Pancreas (tissue), 10 donors: Measurements from ENCODE around the gene RABAC1. TPM values are rescaled to one million over a fixed set of nuclear protein-coding genes. Genes with fewer than 3 reads are reported as not detected.
"Not testable (repeated sequence)": the region's sequence is repeated elsewhere in the genome, so short reads cannot be mapped to it uniquely, and the experiment has no call there.

Experiments
- ATAC-seq, 4 donors: fragments of 200-7000 bp; cut with Tn5 transposase; one replicate each; pipeline versions ENCODE4 v1.8.0 to v1.9.1; 2020; ENCODE audit warnings: mild to moderate bottlenecking in 4 of 4, moderate library complexity in 4 of 4
- DNase-seq, 6 donors: peaks; one replicate each; pipeline ENCODE4 v3.0.0-alpha.2; 2020
- FAIRE-seq: peaks from 2 replicates; lab custom pipeline; 2012; peaks lifted over from hg19 to GRCh38; lab: Jason Lieb, UNC
- H3K27ac ChIP-seq, 4 donors: fragments of 200-600 bp; sonication (generic); 1 replicate in 3 of 4; 2 replicates in 1 of 4; pipeline versions ENCODE4 v1.5.0 to v1.8.0; 2020
- H3K27me3 ChIP-seq, 4 donors: fragments of 200-600 bp; one replicate each; pipeline ENCODE4 v1.8.0; 2021
- H3K36me3 ChIP-seq, 3 donors: fragments of 200-600 bp; sonication (generic) in 1 of 3; one replicate each; pipeline versions ENCODE4 v1.5.0 to v1.8.0; 2020 to 2021
- H3K4me1 ChIP-seq, 3 donors: fragments of 200-600 bp; one replicate each; pipeline ENCODE4 v1.8.0; 2021
- H3K4me3 ChIP-seq, 4 donors: fragments of 200-600 bp; sonication (generic) in 2 of 4; one replicate each; pipeline versions ENCODE4 v1.5.0 to v1.8.0; 2020 to 2021
- H3K9me3 ChIP-seq, 4 donors: fragments of 200-600 bp; one replicate each; pipeline ENCODE4 v1.8.0; 2021
- WGBS, 2 donors: extraction: QIAGEN DNeasy Blood & Tissue Kit; methylation state at CpG; one replicate each; pipeline ENCODE4 v1.1.7; 2013; 5-methylcytosine and 5-hydroxymethylcytosine counted together
- intact Hi-C, 3 donors: fragments of 100-400 bp; cut with DNase I; formaldehyde crosslinking; loops; one replicate each; pipeline versions ENCODE4 v1.11.1 to v1.14.2; 2022
- polyA plus RNA-seq, 2 donors: library from polyadenylated mRNA; stranded (reverse); fragments of 200-250 nt; gene quantifications; one replicate each; pipeline ENCODE4 v1.2.3, GENCODE V29; 2013
- total RNA-seq, 6 donors: library from RNA; stranded (reverse); fragmentation: NEBNext Ultra II Directional in 4 of 6; extraction: Animal tissue kit (Norgen Biotek cat#: 25700) in 4 of 6; gene quantifications; one replicate each; pipeline versions ENCODE4 v1.2.1 to v1.2.4, GENCODE V29; 2021 to 2023
- TF ChIP-seq, protein P1 (sequence below), 4 donors: fragments of 200-600 bp; sonication (generic) in 3 of 4; IDR thresholded peaks; one replicate each; pipeline versions ENCODE4 v1.5.0 to v1.8.0; 2021; ENCODE audit warnings: antibody characterized with exemption in 4 of 4
- donor health status: healthy with polysubstance abuse.
- donor health status: DM: no; HTN: no; CAD: no; lungs with moderate emphysema.
- donor health status: DM: no; HTN: no; CAD: no.
- donor health status: control.
- donor health status: control.
- donor health status: Bipolar disorder and iron deficiency.
- donor health status: DM: yes; HTN: yes; CAD: no.
- donor health status: DM: no; HTN: no; CAD: no.
- donor health status: DM: no; HTN: no; CAD: no.
- donor health status: DM: yes; HTN: yes; CAD: no.

The RABAC1 gene
- total and polyA plus RNA-seq, 8 donors = 49.8 to 134 (median 74.0) TPM

DNA sequence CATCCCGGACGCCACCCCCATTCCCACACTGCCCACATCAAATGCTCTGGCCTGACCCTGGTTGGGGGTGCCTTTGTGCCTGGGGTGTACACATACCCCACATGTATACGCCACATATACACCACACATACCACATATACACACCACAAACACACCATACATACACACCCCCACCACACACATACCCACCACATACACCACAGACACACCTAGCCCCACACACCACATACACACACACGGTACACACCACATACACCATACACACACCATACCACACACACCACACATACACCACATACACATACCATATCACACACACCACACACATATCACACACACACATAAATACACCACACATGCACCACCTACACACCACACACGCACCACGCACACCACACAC is 41.0 kb downstream of the RABAC1 start:
- intact Hi-C loops = no loop called here
- Histone ChIP-seq H3K27ac (no peak overlapping the region), H3K27me3 (peaks cover 0 to 7% (median 0%) of the 10 kb centered on the region in 4 donors), H3K4me3 (no peak overlapping the region), H3K9me3 (no peaks in the 10 kb centered on the region), H3K4me1 (no peaks in the 10 kb centered on the region), H3K36me3 (no peaks in the 10 kb centered on the region)
- TF ChIP-seq, protein P1, sequence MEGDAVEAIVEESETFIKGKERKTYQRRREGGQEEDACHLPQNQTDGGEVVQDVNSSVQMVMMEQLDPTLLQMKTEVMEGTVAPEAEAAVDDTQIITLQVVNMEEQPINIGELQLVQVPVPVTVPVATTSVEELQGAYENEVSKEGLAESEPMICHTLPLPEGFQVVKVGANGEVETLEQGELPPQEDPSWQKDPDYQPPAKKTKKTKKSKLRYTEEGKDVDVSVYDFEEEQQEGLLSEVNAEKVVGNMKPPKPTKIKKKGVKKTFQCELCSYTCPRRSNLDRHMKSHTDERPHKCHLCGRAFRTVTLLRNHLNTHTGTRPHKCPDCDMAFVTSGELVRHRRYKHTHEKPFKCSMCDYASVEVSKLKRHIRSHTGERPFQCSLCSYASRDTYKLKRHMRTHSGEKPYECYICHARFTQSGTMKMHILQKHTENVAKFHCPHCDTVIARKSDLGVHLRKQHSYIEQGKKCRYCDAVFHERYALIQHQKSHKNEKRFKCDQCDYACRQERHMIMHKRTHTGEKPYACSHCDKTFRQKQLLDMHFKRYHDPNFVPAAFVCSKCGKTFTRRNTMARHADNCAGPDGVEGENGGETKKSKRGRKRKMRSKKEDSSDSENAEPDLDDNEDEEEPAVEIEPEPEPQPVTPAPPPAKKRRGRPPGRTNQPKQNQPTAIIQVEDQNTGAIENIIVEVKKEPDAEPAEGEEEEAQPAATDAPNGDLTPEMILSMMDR (IDR thresholded peaks at IDR 0.05) = no peak
- no peak for FAIRE-seq
- WGBS, 2 donors = 73 to 86% methylated on average over 6 of the region's 6 CpGs
- no peak for DNase-seq
- ATAC-seq = no peak

DNA sequence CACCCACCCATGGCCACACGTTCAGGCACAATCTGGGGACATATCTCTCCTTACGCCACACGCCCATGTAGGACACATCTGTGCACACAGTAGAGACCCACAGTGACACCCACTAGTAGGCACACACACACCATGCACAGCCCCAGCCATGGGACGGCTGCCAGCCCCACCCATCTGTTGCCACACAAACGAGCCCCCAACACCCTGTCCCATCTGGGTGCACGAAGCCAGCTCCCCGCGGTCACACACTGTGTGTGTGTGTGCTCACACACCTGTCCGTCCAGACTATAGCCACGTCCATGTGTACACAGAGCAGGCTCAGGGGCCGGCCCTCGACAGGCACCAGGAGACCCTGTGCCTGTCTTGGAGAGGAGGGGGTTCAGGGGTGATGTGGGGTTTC is 41.4 kb downstream of the RABAC1 start:
- peak in 2 of 6 donors; percentile 16 to 51 for DNase-seq
- no peak for FAIRE-seq
- H3K4me3 ChIP-seq = no peak overlapping the region
- H3K9me3 ChIP-seq = no peaks in the 10 kb centered on the region
- no peaks in the 10 kb centered on the region for H3K4me1 ChIP-seq
- 38 to 40% methylated on average over 12 of the region's 12 CpGs for WGBS, 2 donors
- H3K36me3 ChIP-seq = no peaks in the 10 kb centered on the region
- TF ChIP-seq, protein P1 (IDR thresholded peaks at IDR 0.05) = no peak
- peaks cover 0 to 7% (median 0%) of the 10 kb centered on the region in 4 donors for H3K27me3 ChIP-seq
- no peak for ATAC-seq
- intact Hi-C loops = no loop called here
- H3K27ac ChIP-seq = no peak overlapping the region

DNA sequence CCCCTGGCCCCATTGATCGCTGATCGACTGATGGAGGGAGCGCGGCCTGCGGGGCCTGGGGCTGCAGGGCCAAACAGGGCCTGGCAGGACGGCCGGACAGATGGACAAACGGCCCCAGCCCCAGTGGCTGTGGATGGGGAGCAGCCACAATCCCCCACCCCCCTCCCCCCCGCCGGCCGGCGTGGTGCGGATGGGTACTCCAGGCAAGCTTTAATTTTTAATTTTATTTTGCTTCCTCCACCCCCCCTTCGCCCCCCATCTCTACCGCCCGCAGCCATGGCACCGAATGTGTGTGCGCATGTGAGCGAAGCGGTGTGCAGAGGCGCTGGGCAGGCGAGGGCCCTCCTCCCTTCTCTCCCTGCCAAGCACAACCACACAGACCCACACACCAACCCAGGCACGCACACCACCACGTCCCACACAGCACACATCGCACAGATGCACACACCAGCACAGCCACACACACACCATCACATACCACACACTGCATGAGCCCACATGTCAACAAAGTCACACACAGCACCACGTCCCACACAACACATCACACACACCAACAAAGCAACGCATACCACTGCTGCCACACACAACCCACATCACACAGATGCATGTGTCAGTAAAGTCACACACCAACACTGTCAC is 43.2 kb downstream of the RABAC1 start:
- Histone ChIP-seq H3K9me3 (no peaks in the 10 kb centered on the region), H3K27me3 (peaks cover 0 to 7% (median 0%) of the 10 kb centered on the region in 4 donors), H3K27ac (no peak overlapping the region), H3K36me3 (no peaks in the 10 kb centered on the region), H3K4me3 (no peak overlapping the region), H3K4me1 (no peaks in the 10 kb centered on the region)
- DNase-seq = peak in 1 of 6 donors; percentile 30
- WGBS, 2 donors = 34 to 36% methylated on average over 21 to 27 of the region's 27 CpGs
- no peak for FAIRE-seq
- no peak for ATAC-seq
- intact Hi-C loops = no loop called here
- TF ChIP-seq, protein P1 (IDR thresholded peaks at IDR 0.05) = no peak

DNA sequence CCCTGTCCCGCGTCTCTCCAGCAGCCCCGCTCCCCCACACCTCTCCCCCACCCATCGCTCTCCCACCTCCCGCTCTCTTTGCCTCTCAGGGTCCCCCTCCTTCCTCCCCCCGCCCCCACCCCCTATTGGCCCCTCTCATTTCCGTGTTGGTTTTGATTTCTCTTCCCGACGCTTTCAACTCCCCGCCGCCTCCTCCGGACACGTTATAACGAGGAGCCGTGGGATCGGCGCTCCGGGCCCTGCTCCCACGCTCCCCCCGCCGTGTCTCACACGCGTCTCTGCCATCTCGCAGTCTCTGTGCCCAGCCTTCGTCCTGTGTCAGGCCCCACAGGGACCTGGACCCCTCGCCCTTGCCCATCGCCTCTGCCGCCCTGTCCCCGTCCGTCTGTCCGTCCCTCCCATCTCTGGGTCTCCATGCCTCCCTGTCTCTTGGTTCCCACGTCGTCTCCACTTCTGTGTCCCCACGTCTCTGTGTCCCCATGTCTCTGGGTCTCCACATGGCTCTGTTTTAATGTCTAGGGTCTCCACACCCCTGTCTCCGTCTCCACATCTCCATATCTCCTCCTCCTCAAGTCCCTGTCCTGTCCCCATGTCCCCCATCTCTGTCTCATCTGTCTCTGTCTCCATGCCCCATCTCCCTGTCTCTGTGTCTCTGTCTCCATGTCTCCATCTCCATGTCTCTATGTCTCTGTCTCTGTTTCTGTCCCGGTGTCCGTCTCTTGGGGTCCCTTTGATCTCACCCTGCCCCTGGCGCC is 43.9 kb downstream of the RABAC1 start:
- ATAC-seq (no peak), FAIRE-seq (no peak), DNase-seq (peak in 1 of 6 donors; percentile 42)
- intact Hi-C loops = no loop called here
- Histone ChIP-seq H3K4me1 (no peaks in the 10 kb centered on the region), H3K27me3 (peaks cover 0 to 7% (median 0%) of the 10 kb centered on the region in 4 donors), H3K4me3 (no peak overlapping the region), H3K9me3 (no peaks in the 10 kb centered on the region), H3K27ac (no peak overlapping the region), H3K36me3 (no peaks in the 10 kb centered on the region)
- TF ChIP-seq, protein P1 (IDR thresholded peaks at IDR 0.05) = no peak
- WGBS, 2 donors = 7% methylated on average over 38 of the region's 38 CpGs

DNA sequence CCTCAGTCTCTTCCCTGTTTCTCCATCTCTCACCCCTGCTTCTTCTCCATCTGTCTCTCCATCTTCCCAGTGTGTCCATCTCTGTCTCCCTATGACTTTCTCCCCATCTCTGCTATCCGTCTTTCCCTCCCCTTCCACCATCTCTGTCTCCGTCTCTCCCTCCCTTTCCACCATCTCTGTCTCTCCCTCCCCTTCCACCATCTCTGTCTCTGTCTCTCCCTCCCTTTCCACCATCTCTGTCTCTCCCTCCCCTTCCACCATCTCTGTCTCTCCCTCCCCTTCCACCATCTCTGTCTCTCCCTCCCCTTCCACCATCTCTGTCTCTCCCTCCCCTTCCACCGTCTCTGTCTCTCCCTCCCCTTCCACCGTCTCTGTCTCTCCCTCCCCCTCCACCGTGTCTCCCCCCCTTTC is 44.7 kb downstream of the RABAC1 start:
- H3K36me3 ChIP-seq, intact Hi-C loops, ATAC-seq, H3K4me3 ChIP-seq, H3K27ac ChIP-seq, H3K4me1 ChIP-seq, FAIRE-seq, H3K27me3 ChIP-seq, H3K9me3 ChIP-seq, DNase-seq: not testable (repeated sequence)
- WGBS, 2 donors = 6 to 15% methylated on average over 5 of the region's 5 CpGs
